ES-I3 (cell line): ENCODE results near the gene LRP1B.
A peak's percentile ranks its signal among the peaks of the same experiment; 100 is the strongest.

Experiments
- H3K36me3 ChIP-seq: 2 replicates; pipeline ENCODE4 v1.6.1; 2013; ENCODE audit warnings: mild to moderate bottlenecking, low read length, control low read depth, moderate library complexity; ENCODE audit not compliant: insufficient read depth
- H3K4me1 ChIP-seq: 2 replicates; pipeline ENCODE4 v1.6.1; 2013; ENCODE audit warnings: mild to moderate bottlenecking, control low read depth, low read length; ENCODE audit not compliant: insufficient read depth
- H3K9ac ChIP-seq: 2 replicates; pipeline ENCODE4 v1.6.1; 2013; ENCODE audit warnings: low read depth, mild to moderate bottlenecking, low read length, moderate library complexity
- H3K9me3 ChIP-seq: 2 replicates; pipeline ENCODE4 v1.6.1; 2013; ENCODE audit warnings: mild to moderate bottlenecking, low read length, moderate library complexity; ENCODE audit not compliant: control insufficient read depth, insufficient read depth

The LRP1B gene

GRCh38 chr2:142134911-142135310, 4.1 kb upstream of the LRP1B start:
- no peaks in the 10 kb centered on the region for H3K9me3 ChIP-seq
- H3K4me1 ChIP-seq: no peaks in the 10 kb centered on the region
- no peak overlapping the region for H3K9ac ChIP-seq
- no peaks in the 10 kb centered on the region for H3K36me3 ChIP-seq

DNA sequence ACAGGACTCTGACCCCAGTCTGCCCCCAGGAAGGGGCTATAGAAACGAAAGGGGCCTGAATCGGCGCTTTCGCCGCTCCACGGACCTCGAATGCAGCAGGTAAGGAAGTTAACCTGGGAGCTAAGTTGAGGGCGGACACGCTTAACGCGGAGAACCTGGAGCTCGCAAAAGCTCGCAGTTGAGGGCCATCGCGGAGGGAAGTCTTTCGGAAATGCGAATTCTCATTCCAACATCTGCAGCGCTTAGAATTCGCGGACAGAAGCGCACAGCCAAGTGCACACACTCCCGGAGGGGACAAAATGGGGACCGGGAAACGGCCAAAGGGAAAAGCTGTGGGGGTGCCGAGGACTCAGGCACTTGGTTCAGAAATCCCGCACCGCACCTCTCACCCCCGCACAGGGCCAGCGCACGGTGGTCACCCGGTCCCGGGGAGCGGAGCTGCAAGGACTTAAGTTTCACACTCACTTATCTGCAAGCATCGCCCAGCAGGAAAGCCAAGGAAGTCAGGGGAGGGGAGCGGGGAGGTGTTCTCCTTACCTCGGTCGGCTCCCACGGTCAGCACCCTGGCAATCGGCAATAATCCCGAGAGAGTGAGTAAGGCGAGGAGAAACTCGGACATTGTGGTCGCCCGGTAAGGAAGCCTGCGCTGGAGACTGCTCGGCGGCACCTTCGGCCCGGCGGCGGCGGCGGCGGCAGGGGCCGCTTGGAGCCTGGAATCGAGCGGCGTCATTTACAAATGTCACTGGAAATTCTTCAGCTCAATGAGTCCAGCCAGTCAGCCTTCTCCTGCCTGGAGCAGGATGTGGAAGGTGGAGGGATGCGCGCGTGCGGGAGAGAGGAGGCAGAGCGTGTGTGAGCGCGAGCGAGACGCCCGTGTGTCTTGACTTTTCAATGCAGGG, 456 bp downstream of the LRP1B start:
- no peaks in the 10 kb centered on the region for H3K9me3 ChIP-seq
- H3K36me3 ChIP-seq: no peaks in the 10 kb centered on the region
- H3K4me1 ChIP-seq: no peaks in the 10 kb centered on the region; the same call in 1 of the 2 replicates
- H3K9ac ChIP-seq: peak overlapping the region; percentile 82

DNA sequence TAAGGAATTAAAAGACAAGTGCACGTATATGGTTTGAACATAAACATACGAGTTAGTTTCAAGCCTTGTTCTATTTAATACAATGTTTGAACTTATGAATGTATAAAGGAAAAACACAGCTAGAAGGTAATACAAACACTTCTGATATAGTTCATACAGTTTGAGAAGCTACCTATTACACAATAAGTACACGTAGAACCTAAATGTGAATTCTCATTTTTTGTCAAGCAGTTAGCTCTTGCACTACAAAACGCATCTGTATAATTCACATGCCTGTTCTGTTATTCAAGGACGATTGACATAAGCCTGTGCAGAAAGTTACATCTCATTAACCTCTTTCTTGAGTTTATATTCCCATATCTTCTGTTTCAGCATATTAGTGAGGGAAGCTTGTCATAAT, 2.7 kb downstream of the LRP1B start:
- no peak overlapping the region for H3K9ac ChIP-seq
- H3K4me1 ChIP-seq: no peaks in the 10 kb centered on the region; the same call in 1 of the 2 replicates
- H3K9me3 ChIP-seq: no peaks in the 10 kb centered on the region
- no peaks in the 10 kb centered on the region for H3K36me3 ChIP-seq

DNA sequence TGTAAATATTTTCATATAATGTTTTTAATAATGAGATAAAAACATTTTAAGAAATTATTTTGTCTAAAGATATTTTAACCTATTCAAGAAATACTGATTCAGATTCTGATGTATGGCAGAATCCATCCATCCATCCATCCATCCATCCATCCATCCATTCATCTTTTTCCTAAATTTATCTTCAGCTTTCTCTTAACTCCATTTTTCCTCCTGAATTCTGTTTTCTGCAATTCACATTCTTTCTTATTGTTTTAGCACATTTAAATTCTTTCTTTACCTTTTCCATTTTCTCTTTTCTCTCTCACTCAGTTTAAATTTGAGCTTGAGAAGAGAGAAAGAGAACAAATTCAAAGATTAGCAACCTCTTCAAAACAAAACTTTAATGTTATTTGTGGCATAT, 3.6 kb downstream of the LRP1B start:
- Histone ChIP-seq H3K36me3 (no peaks in the 10 kb centered on the region), H3K4me1 (no peaks in the 10 kb centered on the region; the same call in 1 of the 2 replicates), H3K9me3 (no peaks in the 10 kb centered on the region), H3K9ac (no peak overlapping the region)

GRCh38 chr2:142124706-142125105, 6.1 kb downstream of the LRP1B start:
- no peaks in the 10 kb centered on the region for H3K9me3 ChIP-seq
- H3K4me1 ChIP-seq: peaks cover 5% of the 10 kb centered on the region
- H3K36me3 ChIP-seq: no peaks in the 10 kb centered on the region
- no peak overlapping the region for H3K9ac ChIP-seq

DNA sequence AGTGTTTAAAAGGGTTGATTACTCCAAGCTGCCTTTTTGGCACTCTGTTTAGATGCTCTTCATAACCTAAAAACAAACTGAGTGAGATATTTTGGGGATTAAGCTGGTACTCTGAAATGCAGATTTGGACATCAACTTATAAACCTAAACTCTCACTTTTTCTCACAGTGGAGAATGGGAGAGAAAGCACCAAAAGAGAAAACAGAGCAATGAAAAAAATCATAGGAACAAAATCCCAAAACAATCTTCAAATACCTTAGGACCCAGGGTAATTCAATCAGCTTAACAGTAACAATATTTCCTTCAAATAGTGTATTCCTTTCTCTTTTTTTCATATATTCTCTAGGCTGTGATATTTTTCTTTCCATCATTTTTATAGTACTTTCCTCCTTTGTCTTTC, 11.5 kb downstream of the LRP1B start:
- no peaks in the 10 kb centered on the region for H3K9me3 ChIP-seq
- H3K36me3 ChIP-seq: no peaks in the 10 kb centered on the region
- H3K9ac ChIP-seq: no peak overlapping the region
- H3K4me1 ChIP-seq: peaks cover 5% of the 10 kb centered on the region; the same call in 1 of the 2 replicates

DNA sequence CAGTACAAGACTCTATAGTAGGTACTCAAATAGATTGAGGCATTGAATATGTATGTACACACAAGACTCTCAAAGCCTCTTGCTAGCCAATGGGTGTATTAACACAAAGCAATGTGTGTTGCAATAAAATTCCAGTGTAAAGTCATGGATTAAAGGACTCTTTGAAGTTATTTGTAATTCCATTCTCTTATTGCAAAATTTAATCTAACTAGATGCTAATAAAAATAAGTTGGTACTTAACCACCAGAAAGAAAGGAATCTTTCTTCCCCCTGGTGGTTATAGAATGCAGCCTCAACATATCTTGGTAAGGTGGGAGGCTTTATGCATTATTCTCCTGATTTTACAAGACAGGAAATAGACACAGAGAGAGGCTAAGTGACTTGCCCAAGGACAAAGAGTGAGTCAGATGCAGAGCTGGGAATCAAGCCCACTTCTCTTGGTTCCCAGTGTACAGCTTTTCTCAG, 18.0 kb downstream of the LRP1B start:
- Histone ChIP-seq H3K4me1 (no peaks in the 10 kb centered on the region), H3K9me3 (no peaks in the 10 kb centered on the region), H3K36me3 (no peaks in the 10 kb centered on the region), H3K9ac (no peak overlapping the region)

GRCh38 chr2:142104134-142104758, 26.6 kb downstream of the LRP1B start:
- Histone ChIP-seq H3K36me3 (no peaks in the 10 kb centered on the region), H3K9me3 (no peaks in the 10 kb centered on the region), H3K4me1 (peaks cover 9% of the 10 kb centered on the region; the same call in 1 of the 2 replicates), H3K9ac (no peak overlapping the region)

DNA sequence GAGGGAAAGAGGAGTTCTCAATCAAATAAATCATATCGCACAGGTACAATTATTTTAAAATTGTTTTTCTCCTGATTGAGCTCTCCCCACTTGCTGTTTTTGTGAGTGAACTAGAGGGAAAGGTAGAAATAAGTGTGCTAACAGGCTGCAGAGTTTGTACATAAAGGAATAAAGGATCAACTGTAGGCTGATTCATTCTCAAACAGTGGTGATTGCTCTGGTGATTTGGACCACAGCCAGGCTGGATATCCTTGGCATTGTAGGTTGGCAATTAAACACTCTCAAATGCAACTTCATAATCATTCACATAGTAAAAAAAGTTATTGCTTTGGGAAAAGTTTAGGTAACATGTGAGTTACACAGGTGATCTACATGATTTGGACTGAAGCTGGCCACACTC, 29.8 kb downstream of the LRP1B start:
- Histone ChIP-seq H3K36me3 (no peaks in the 10 kb centered on the region), H3K4me1 (peaks cover 9% of the 10 kb centered on the region; the same call in 1 of the 2 replicates)

DNA sequence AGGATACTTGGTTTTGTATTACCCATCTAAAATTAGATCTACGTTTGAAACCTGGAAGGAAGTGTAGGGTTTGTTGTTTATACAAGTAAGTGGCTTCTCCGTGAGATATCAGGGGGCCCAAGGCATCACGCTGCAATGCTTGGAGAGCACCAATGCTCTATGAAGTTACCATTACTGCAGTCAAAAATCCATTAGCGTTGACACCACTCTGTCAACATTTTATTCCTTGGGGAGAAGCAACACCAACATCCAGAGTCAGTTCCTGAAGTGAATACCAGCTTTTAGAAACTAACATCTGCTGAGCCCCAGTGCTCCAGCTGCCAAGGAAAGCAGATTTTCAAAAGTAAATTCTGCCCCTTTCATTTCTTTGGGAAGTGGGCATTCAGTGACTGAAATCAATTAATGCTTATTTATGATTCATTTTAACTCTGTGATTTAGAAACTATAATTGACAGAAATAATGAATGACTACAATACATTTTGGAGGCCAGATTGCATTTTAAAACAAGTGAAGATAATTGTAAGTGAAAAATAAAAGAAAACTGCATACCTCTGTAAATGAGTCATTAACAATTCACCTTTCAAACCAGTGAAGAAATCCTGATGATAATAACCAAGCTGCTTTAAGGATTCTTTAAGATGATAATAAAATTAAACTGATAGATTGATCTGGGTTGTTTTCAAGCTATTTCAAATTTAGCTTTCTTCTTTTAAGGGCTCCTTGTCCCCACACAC, 30.5 kb downstream of the LRP1B start:
- Histone ChIP-seq H3K36me3 (no peaks in the 10 kb centered on the region), H3K9ac (no peak overlapping the region), H3K4me1 (peaks cover 9% of the 10 kb centered on the region; the same call in 1 of the 2 replicates), H3K9me3 (no peaks in the 10 kb centered on the region)

More for the DNA sequence above, 29.8 kb downstream of the LRP1B start:
- Histone ChIP-seq H3K9me3 (no peaks in the 10 kb centered on the region), H3K9ac (no peak overlapping the region)

DNA sequence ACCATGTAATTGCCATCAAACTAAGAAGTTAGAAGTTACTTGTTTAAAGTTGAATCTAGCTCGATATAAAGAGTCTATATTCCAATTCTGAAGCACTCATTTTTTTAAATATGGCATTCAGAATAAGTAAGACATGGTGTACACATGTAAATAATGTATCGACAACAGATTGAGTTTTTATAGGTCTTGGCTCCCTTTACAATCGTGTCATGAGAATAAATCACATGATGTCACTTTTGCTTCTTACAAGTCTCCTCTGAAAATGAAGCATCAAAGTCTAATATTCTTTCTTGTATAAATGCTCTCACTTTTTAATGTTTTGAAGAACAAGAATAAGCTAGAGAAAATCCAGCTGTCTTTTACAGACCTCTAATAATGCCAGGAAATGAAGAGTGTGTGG, 33.1 kb downstream of the LRP1B start:
- Histone ChIP-seq H3K4me1 (peaks cover 9% of the 10 kb centered on the region; the same call in 1 of the 2 replicates), H3K9ac (no peak overlapping the region), H3K9me3 (no peaks in the 10 kb centered on the region), H3K36me3 (no peaks in the 10 kb centered on the region)

- Histone ChIP-seq H3K4me1 (peaks cover 8% of the 10 kb centered on the region; the same call in 1 of the 2 replicates), H3K9ac (no peak overlapping the region), H3K9me3 (no peaks in the 10 kb centered on the region), H3K36me3 (no peaks in the 10 kb centered on the region)
These were observed 35.2 kb downstream of the LRP1B start for GRCh38 chr2:142095647-142096046.

GRCh38 chr2:142094233-142094632, 36.6 kb downstream of the LRP1B start:
- H3K36me3 ChIP-seq: no peaks in the 10 kb centered on the region
- H3K9me3 ChIP-seq: no peaks in the 10 kb centered on the region
- no peak overlapping the region for H3K9ac ChIP-seq
- no peaks in the 10 kb centered on the region for H3K4me1 ChIP-seq

GRCh38 chr2:142088058-142088568, 42.7 kb downstream of the LRP1B start:
- Histone ChIP-seq H3K9ac (no peak overlapping the region), H3K4me1 (no peaks in the 10 kb centered on the region), H3K36me3 (no peaks in the 10 kb centered on the region), H3K9me3 (no peaks in the 10 kb centered on the region)
